ENCODE data around the gene OR13C2.
"Not testable (repeated sequence)": the region's sequence is repeated elsewhere in the genome, so short reads cannot be mapped to it uniquely, and the experiment has no call there.

Gene OR13C2, protein sequence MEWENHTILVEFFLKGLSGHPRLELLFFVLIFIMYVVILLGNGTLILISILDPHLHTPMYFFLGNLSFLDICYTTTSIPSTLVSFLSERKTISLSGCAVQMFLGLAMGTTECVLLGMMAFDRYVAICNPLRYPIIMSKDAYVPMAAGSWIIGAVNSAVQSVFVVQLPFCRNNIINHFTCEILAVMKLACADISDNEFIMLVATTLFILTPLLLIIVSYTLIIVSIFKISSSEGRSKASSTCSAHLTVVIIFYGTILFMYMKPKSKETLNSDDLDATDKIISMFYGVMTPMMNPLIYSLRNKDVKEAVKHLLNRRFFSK

DNA sequence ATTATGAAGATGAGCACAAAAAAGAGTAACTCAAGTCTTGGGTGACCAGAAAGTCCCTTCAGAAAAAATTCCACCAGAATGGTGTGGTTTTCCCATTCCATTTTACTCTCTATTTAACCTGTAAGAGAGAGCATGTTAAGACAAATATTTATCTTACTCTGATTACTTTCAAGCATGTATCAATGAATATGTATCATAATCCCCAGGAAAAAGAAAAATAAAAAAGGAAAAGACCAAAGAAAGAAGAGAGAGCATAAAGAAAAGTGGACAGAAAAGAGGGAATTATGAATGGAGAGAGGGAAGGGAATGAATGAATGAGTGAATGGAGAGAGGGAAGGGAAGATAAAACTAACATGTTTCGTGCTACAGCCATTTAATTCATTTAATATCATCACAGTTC lies at the start of gene OR13C2:
OR13C2 (minus strand) TSS at position 101 of the 400 bp plus-strand sequence; CDS start at position 101, 0 bp downstream.
- DNase-seq, result not testable (repeated sequence)

DNA sequence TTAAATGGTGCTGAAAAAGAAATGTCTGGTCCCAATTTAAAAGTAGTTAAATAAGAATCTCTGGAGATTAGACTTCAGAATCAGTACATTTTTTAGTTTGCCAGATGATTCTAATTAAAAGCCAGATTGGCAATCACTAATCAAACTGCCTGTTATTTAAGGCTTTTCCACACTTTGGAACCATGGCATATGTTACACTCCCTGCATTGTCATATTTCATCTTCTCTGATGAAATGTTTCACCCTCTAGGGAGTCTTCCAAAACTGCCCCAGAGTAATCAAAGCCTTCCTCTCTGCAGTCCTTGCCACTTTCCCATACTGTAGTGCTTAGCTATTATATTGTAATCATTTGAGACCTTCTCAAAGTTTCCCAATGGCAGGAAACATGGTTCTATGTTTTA lies 30.0 kb upstream of the OR13C2 start:
- no peak for DNase-seq

DNA sequence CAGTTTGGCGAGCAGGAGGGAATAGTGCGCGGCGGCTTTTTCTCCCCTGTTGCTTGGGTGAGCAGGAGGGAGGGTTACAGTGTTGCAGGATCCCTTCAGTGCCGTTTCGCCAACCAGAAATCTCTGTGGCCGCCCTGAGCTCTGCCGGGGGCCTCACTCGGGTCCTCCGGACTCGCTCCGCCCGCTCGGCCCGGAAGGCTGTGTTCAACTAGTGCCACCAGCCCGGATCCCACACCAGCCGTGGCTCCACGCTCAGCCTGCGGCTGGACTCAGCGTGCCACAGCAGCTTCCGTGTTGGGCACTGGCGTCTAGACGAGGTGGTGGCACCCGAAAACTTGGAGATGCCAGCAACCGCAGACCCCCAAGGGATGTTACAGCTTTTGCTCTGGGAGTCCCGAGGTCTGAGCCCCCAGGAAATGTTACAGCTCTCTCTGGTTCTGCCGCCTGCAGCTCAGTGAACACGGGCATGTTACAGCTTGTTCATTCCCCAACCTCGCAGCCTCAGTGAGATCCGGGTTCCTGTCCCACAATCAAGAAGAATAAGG lies 28.6 kb upstream of the OR13C2 start:
- DNase-seq, result no peak

DNA sequence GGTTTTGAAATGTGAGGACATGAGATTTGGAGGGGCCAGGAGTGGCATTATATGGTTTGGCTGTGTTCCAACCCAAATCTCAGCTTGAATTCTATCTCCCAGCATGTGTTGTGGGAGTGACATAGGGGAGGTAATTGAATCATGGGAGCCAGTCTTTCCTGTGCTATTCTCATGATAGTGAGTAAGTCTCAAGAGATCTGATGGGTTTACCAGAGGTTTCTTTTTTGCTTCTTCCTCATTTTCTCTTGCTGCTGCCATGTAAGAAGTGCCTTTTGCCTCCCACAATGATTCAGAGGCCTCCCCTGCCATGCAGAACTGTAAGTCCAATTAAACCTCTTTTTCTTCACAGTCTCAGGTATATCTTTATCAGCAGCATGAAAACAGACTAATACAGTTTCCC lies 20.5 kb upstream of the OR13C2 start:
- DNase-seq, result not testable (repeated sequence)

DNA sequence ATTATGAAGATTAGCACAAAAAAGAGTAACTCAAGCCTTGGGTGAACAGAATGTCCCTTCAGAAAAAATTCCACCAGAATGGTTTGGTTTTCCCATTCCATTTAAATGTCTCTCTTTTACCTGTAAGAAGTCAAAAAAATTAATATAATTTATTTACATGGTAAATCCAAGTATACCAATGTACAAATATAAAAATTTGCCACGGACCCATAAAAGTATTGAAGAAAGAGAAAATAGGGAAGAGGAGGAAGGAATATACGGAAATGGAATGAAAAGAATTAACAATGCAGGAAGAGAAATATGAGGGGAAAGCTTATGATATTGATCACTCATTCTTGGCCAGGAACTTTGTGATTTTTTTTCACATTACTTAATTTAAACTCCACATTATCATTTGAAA lies 12.7 kb upstream of the OR13C2 start, which contains the start of gene OR13C9:
OR13C9 (minus strand) TSS at position 101 of the 400 bp plus-strand sequence; CDS start at position 101, 0 bp downstream.
- DNase-seq, result no peak

DNA sequence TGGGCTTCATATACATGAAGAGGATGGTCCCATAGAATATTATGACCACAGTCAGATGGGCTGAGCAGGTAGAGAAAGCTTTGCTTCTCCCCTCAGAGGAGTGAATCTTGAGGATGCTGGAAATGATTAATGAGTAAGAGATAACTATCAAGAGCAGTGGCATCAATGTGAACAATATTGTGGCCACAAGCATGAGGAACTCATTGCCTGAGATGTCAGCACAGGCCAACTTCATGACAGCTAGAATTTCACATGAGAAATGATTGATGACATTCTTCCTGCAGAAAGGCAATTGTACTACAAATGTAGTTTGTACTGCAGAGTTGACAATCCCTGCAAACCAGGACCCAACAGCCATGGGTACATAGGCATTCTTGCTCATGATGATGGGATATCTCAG lies 12.0 kb upstream of the OR13C2 start:
- no peak for DNase-seq

DNA sequence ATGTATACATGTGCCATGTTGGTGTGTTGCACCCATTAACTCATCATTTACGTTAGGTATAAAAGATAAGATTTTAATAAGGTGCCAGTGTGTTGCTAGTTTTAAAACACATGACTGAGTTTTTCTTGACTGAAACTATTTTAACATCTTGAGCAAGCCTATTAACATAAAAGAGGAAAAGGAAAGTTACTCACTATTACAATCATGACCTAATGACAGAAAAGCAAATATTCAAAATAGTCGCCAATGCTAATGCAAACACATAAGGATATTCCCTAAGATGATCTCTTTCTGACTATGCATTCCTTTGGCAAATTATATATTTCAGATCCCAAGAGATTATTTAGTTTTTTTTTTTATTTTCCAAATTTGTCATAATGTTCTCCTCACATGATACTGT lies 5.8 kb upstream of the OR13C2 start:
- DNase-seq, result no peak

DNA sequence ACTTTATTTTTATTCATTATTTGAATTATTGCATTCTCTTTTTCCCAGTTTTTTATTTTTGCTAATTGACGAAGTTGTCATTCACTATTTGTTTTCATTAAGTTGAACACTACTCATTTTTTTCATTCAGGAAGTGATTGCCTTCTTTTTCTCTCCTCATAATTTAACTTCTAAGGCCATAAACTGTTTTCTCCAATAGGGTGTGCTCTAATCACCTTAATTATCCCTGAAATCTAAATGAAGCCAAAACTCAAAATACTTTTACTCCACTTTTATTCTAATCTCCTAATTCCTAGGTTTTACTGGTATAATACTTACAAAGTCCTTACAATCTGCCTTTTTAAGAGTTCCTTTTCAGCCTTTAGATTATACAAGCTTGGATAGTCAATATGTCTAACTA lies 2.9 kb upstream of the OR13C2 start:
- DNase-seq, result no peak

DNA sequence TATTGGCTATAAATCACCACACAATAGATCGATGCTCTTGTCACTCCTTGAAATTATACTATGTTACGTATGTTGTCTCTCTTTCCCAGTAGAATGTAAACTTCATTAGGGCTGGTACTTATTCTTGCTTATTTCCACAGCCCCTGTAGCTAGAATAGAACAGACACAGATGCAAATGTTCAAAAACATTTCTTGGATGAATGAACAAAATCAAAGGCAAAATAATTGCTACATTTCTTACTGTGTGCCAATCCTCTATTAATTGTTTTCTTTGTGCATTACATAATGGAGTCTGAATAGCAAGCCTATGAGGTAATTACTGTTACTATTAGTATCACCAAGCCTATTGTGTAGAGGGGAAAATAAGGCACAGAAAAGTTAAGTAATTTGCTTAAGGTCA lies 725 bp upstream of the OR13C2 start:
- DNase-seq, result peak; percentile 12

DNA sequence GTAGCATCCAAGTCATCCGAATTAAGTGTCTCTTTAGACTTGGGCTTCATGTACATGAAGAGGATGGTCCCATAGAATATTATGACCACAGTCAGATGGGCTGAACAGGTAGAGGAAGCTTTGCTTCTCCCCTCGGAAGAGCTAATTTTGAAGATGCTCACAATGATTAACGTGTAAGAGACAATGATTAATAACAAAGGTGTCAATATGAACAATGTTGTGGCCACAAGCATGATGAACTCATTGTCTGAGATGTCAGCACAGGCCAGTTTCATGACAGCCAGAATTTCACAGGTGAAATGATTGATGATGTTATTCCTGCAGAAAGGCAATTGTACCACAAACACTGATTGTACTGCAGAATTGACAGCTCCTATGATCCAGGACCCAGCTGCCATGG lies 626 bp downstream of the OR13C2 start:
- DNase-seq, result no peak

DNA sequence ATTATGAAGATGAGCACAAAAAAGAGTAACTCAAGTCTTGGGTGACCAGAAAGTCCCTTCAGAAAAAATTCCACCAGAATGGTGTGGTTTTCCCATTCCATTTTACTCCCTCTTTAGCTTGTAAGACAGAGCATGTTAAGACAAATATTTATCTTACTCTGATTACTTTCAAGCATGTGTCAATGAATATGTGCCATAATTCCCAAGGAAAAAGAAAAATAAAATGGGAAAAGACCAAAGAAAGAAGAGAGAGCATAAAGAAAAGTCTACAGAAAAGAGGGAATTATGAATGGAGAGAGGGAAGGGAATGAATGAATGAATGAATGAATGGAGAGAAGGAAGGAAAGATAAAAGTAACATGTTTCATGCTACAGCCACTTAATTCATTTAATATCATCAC lies 6.1 kb downstream of the OR13C2 start, which contains the start of gene OR13C5:
OR13C5 (minus strand) TSS at position 101 of the 400 bp plus-strand sequence; CDS start at position 101, 0 bp downstream.
- DNase-seq, result not testable (repeated sequence)

DNA sequence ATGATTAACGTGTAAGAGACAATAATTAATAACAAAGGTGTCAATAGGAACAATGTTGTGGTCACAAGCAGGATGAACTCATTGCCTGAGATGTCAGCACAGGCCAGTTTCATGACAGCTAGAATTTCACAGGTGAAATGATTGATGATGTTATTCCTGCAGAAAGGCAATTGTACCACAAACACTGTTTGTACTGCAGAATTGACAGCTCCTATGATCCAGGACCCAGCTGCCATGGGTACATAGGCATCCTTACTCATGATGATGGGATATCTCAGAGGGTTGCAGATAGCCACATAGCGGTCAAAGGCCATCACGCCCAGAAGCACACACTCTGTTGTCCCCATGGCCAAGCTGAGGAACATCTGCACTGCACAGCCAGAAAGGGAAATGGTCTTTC lies 6.7 kb downstream of the OR13C2 start:
- DNase-seq, result not testable (repeated sequence)

DNA sequence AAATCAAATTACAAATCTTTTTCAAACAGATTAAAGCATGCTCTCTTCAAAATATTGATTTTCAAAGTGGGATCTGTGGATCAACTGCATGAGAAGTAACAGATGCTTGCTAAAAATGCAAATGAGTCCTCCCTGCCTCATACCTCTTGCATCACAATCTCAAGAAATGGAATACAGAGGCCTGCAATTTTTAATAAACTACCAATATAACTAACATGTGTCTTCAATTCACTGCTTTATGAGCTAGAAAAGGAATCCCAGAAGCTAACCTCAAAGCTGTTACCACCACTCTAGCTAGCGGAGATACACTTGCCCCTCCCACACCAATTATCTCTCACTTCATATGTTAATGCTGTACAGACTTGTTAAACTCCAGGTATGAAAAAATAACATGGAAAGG lies 15.8 kb downstream of the OR13C2 start:
- DNase-seq, result no peak

DNA sequence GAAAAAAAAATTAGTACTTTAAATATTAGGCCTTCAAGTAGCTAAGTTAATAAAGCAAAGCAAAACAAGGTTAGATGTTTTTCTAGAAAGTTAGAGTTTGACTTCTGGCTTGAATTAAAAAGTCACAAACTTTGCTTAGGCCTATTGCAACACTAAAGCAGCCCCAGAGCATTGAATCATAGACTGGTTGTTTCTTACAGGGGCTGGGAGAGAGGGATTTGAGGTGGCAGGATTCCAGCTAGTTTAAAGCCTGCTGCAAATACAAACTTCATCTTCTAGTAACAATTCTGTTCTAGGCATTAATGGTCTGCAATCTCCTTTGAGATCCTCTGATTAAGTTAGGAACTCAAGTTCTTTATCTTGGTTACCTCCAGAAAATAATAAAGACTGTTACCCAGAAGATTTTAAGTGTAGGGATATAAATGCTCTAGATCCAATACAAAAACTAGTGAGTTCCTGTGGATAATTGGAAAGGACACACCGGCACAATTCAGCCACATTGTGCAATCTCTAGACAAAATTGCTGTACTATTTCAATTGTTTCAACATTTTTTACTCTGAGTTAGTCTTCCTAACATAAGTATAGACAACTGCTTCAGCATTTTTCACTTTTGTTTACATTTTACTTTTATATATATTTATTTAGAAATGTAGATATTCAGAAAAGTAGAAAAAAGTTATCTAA lies 18.8 kb downstream of the OR13C2 start:
- no peak for DNase-seq

DNA sequence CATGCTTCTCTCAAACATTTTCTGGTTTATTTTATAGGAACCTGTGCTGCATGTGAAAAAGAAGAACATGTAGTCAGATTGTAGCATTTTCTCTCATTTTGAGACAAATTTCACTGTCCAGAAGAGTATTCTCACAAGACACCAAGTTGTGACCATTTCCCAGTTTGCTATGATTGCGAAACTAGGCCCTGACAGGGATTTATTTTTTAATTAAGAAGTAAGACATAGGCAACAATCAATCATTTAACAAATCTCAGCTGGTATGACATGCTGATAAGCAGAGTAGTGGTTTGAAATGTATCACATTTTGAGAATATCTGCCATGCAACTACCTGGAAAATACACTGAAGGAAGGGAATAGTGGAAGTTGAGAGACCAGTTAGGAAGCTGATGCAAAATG lies 24.9 kb downstream of the OR13C2 start:
- no peak for DNase-seq

DNA sequence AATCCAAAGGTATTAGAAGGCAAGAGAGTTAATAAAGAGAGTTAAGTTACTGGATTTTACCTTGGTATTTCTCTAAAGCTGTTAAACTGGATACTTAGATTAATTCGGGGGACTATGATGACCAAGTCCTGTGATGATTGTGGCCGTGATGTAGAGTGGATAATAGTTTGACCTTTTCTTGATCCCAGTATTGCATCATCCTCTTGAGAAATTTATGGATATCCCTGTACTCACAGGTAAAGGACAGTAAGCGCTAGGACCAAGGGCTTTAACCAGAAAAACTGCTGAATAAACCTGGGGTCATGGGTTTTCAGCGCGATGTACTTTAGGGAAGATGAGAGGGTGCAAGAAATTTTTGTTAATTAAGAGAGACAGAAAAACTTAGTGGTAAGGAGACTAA lies 28.2 kb downstream of the OR13C2 start:
- no peak for DNase-seq

DNA sequence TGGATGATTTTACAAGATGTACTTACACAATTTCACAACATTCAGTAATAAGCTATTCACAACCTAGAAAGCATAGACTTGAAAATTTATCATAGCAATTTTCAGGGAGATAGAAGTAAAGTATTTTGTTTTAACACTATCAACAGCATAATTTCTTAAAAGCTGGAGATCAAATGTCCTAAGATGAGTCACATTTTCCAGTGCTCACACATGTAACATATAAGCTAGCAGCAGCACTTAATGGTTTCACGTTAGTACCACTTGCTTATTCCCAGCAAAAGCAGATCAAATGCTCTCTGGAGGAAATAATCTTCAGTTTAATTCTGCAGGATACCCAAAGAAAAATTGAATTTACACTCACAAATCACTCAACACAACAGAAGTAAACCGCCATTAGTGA lies 30.0 kb downstream of the OR13C2 start:
- DNase-seq, result no peak

DNA sequence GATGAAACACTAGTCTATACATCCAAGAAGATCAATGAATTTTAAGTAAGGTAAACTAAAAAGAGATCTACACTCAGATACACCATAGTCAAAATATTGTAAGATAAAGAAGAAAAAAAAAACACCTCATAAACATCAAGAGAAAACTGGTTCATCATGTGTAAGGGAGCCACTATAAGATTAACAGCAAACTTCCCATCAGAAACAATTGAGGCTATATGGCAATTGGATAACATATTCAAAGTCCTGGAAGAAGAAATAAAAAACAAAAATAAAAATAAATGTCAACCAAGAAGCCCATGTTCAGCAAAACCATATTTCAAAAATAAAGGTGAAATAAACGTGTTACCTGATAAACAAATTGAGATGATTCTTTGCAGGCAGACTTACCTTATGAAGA lies 32.8 kb downstream of the OR13C2 start:
- no peak for DNase-seq

DNA sequence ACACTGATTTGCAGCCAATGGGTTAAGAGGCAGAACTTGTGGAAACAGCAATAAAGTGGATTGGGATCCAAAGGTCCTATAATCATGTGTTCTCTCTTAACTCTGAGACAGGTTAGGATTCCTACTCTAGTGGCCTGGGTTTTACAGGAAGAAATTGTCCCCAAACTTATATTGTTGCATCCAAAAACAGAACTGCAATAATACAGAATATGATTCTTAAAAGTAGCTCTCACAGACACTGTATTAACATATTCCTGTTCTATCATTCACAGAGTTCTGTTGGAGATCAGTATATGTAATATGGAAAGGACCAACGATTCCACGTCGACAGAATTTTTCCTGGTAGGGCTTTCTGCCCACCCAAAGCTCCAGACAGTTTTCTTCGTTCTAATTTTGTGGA lies 36.6 kb downstream of the OR13C2 start, which contains the start of gene OR13C8:
OR13C8 (plus strand) TSS at position 301 of the 400 bp plus-strand sequence; CDS start at position 301, 0 bp downstream.
- DNase-seq, result no peak

DNA sequence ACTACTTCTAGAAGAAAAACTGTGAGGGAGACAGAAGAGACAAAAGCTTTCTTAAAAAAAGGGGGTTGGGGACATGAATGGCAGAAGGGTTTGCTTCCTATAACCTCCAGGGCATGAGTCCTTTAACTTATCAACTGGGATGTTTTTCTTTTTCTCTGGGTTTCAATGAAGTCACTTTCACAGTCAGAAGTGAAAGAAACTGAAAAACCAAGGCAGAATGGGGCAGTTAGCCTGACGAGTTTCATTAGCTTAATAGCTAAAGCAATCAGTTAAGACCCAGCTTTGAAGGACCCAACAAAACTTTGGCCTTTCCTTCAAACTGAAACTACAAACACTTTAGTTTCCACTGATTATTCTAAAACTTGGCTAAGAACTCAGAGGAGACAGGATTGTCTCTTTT lies 41.1 kb downstream of the OR13C2 start:
- DNase-seq, result no peak

DNA sequence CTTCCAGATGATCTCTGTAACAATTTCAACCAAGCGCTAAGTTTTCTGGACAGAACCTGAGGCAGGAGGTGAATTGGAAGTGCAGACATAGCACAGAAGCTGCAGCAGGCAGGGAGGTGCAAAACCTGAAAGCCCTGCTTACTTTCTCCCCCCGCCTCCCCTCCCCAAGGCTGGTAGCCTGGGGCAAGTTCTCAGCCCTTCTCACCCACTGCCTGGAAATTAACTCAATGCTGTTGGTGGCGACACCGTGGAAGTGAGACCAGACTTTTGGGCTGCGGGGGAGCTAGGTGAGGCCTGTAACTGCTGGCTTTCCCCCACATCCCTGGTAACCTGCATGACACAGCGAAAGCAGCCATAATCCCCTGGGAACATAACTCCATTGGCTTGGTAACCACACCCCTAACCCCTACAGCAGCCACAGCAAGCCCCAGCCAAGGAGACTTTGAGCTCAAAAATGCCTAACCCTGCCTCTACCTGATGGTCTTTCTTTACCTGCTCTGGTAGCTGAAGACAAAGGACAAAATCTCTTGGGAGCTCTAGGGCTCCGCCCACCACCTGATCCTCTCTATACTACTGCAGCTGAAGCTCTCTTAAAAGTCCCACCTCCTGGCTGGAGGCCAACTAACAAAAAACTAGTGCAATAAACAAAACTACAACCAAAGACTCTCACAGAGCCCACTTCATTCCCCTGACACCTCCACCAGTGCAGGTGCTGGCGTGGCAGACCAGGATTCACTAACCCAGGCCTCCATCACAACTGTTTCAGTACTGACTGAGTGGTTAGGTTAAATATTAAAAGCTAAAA lies 48.4 kb downstream of the OR13C2 start:
- no peak for DNase-seq

DNA sequence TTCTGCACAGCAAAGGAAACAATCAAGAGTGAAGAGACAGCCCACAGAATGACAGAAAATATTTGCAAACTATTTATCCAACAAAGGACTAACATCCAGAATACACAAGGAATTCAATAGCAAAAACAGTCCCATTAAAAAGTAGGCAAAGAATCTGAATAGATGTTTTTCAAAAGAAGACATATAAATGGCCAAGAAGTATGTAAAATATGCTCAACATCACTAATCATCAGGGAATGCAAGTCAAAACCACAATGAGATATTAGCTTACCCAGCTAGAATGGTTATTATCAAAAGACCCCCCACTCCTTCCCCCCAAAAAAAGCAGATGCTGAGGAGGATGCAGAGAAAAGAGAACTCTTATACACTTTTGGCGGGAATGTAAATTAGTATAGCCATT lies 49.9 kb downstream of the OR13C2 start:
- no peak for DNase-seq
